Measurements from ENCODE around the gene ID2.
"Not testable (repeated sequence)": the region's sequence is repeated elsewhere in the genome, so short reads cannot be mapped to it uniquely, and the experiment has no call there.

ID2 gene

DNA sequence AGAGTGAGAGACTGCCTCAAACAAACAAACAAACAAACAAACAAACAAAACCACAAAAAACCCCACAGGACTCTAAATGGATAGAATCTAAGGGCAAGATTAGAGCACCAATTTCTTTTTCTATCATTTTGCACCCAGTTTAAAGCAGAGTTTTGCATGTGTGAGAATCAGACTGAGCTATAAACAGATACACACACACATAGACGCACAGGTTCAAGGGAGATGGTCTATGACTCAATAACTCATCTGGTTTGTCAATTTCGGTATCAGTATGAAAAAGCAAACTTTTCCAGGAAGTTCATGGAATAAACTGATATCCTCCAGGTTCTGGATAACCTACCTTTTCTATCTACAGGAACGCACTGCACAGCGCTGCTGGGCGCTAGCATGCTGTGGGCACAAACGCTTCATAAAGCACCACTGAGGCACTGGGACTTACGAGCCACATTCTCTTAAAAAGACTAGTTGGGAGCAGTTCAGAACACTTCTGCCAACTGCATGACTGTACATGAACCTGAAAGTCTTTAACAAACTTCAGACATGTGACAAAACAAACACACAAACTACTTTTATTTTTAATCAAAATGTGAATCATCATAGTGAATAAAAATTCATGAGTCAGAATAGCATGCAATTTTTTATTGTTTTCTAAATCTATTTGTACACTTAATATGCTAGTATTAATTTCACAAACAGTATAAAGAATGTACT lies 46.6 kb downstream of the ID2 start:
- H4K20me1 ChIP-seq (ENCODE audit: insufficient read depth) = no peaks in the 10 kb centered on the region
- H3K36me3 ChIP-seq (ENCODE audit: insufficient read depth) = no peaks in the 10 kb centered on the region; the same call in 1 of the 2 replicates
- no peaks in the 10 kb centered on the region for H3K4me1 ChIP-seq (ENCODE audit: low read depth, poor library complexity, severe bottlenecking)
- H3K27ac ChIP-seq = no peak overlapping the region
- no peak overlapping the region for H3K9ac ChIP-seq
- no peak overlapping the region for H3K4me3 ChIP-seq (IDR thresholded peaks at IDR 0.05; ENCODE audit: insufficient read depth, low read depth, low read length)
- H3K27me3 ChIP-seq (ENCODE audit: insufficient read depth, low read depth) = no peaks in the 10 kb centered on the region
- no peak overlapping the region for H2AFZ ChIP-seq (ENCODE audit: low read depth)
- H3K79me2 ChIP-seq (ENCODE audit: insufficient read depth, low read depth) = no peaks in the 10 kb centered on the region
- TF ChIP-seq CTCF (conservative IDR thresholded peaks at IDR 0.05; ENCODE audit: low read depth, low read length) = no peak
- H3K4me2 ChIP-seq = no peak overlapping the region

GRCh38 chr2:8729101-8729500 lies 47.2 kb downstream of the ID2 start:
- not testable (repeated sequence) for H4K20me1 ChIP-seq (ENCODE audit: insufficient read depth); H3K4me2 ChIP-seq; H3K36me3 ChIP-seq (ENCODE audit: insufficient read depth); H3K4me1 ChIP-seq (ENCODE audit: low read depth, poor library complexity, severe bottlenecking); H3K79me2 ChIP-seq (ENCODE audit: insufficient read depth, low read depth); H3K27me3 ChIP-seq (ENCODE audit: insufficient read depth, low read depth); H3K9ac ChIP-seq; H3K4me3 ChIP-seq (IDR thresholded peaks at IDR 0.05; ENCODE audit: insufficient read depth, low read depth, low read length); H3K27ac ChIP-seq; H2AFZ ChIP-seq (ENCODE audit: low read depth)

DNA sequence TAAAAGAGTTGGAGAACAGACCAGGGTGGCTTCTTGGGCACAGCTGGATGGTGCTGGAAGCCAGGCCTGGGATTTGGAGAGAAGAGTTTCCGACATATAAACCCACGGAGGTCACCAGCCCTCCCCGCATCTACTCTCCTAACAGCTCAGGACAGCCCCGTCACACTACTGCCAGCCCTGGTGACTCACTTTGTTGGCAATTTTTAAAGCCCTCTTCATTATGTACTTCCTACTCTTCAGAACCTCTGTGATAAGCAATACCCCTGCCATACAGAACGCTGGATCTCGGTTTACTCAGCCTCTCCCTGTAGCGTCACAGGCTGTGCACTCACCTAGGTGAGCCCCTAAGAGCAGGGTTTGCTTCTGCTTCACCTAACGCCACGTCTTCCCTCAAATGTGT lies 48.1 kb downstream of the ID2 start:
- Histone ChIP-seq H3K36me3 (ENCODE audit: insufficient read depth) (no peaks in the 10 kb centered on the region; the same call in 1 of the 2 replicates), H3K4me3 (IDR thresholded peaks at IDR 0.05; ENCODE audit: insufficient read depth, low read depth, low read length) (no peak overlapping the region), H3K27ac (no peak overlapping the region), H3K9ac (no peak overlapping the region), H3K4me1 (ENCODE audit: low read depth, poor library complexity, severe bottlenecking) (no peaks in the 10 kb centered on the region), H2AFZ (ENCODE audit: low read depth) (no peak overlapping the region), H3K4me2 (no peak overlapping the region), H4K20me1 (ENCODE audit: insufficient read depth) (no peaks in the 10 kb centered on the region), H3K79me2 (ENCODE audit: insufficient read depth, low read depth) (no peaks in the 10 kb centered on the region), H3K27me3 (ENCODE audit: insufficient read depth, low read depth) (no peaks in the 10 kb centered on the region)
- no peak for TF ChIP-seq CTCF (conservative IDR thresholded peaks at IDR 0.05; ENCODE audit: low read depth, low read length)

GRCh38 chr2:8732601-8733000 lies 50.7 kb downstream of the ID2 start:
- Histone ChIP-seq H3K4me2 (no peak overlapping the region), H3K4me3 (IDR thresholded peaks at IDR 0.05; ENCODE audit: insufficient read depth, low read depth, low read length) (no peak overlapping the region), H3K9ac (no peak overlapping the region), H3K27me3 (ENCODE audit: insufficient read depth, low read depth) (no peaks in the 10 kb centered on the region), H3K27ac (no peak overlapping the region), H3K36me3 (ENCODE audit: insufficient read depth) (no peaks in the 10 kb centered on the region; the same call in 1 of the 2 replicates), H3K4me1 (ENCODE audit: low read depth, poor library complexity, severe bottlenecking) (no peaks in the 10 kb centered on the region), H2AFZ (ENCODE audit: low read depth) (no peak overlapping the region), H4K20me1 (ENCODE audit: insufficient read depth) (no peaks in the 10 kb centered on the region), H3K79me2 (ENCODE audit: insufficient read depth, low read depth) (no peaks in the 10 kb centered on the region)
- TF ChIP-seq CTCF (conservative IDR thresholded peaks at IDR 0.05; ENCODE audit: low read depth, low read length) = no peak
